Liver (tissue), 9 donors: Measurements from ENCODE around the gene GHR. TPM values are rescaled to one million over a fixed set of nuclear protein-coding genes. Genes with fewer than 3 reads are reported as not detected.

Source experiments
- DNase-seq: peaks from one replicate; pipeline ENCODE4 v3.0.0-alpha.2; 2017; ENCODE audit warnings: low spot score
- H3K27ac ChIP-seq, 2 donors: one replicate each; pipeline ENCODE4 v1.7.0; 2013; ENCODE audit warnings: inconsistent platforms in 2 of 2, low read length in 2 of 2, control low read depth in 1 of 2, low read depth in 1 of 2, mild to moderate bottlenecking in 1 of 2
- H3K27me3 ChIP-seq, 4 donors: one replicate each; pipeline versions ENCODE4 v1.6.1 to v1.7.0; 2013; ENCODE audit warnings: low read length in 3 of 4, inconsistent platforms in 1 of 4, mild to moderate bottlenecking in 1 of 4, moderate library complexity in 1 of 4; ENCODE audit not compliant: control insufficient read depth in 4 of 4, insufficient read depth in 4 of 4
- H3K36me3 ChIP-seq, 4 donors: one replicate each; pipeline versions ENCODE4 v1.6.1 to v1.7.0; 2013; ENCODE audit warnings: low read length in 3 of 4, mild to moderate bottlenecking in 3 of 4, low read depth in 1 of 4, moderate library complexity in 1 of 4; ENCODE audit not compliant: control insufficient read depth in 4 of 4, insufficient read depth in 3 of 4
- H3K4me1 ChIP-seq, 4 donors: one replicate each; pipeline versions ENCODE4 v1.6.1 to v1.7.0; 2013; ENCODE audit warnings: low read length in 3 of 4, mild to moderate bottlenecking in 3 of 4, moderate library complexity in 1 of 4; ENCODE audit not compliant: control insufficient read depth in 4 of 4, insufficient read depth in 4 of 4
- H3K4me3 ChIP-seq, 3 donors: one replicate each; pipeline versions ENCODE4 v1.6.1 to v1.7.0; 2013; ENCODE audit warnings: low read length in 3 of 3, control low read depth in 1 of 3, low read depth in 1 of 3, mild to moderate bottlenecking in 1 of 3
- H3K9ac ChIP-seq, 2 donors: one replicate each; pipeline ENCODE4 v1.7.0; 2013; ENCODE audit warnings: low read length in 2 of 2, mild to moderate bottlenecking in 2 of 2, moderate library complexity in 2 of 2, control low read depth in 1 of 2, low read depth in 1 of 2
- H3K9me3 ChIP-seq, 4 donors: one replicate each; pipeline versions ENCODE4 v1.6.1 to v1.7.0; 2013; ENCODE audit warnings: low read length in 3 of 4; ENCODE audit not compliant: control insufficient read depth in 4 of 4
- CTCF ChIP-seq: fragments of 150-350 bp; IDR thresholded peaks from 2 replicates; pipeline ENCODE4 v1.5.1; 2017; ENCODE audit warnings: improper control_type of control experiment, low read depth, low read length; ENCODE audit not compliant: missing input control
- EGR1 ChIP-seq, 2 donors: IDR thresholded peaks; 2 replicates each; pipeline ENCODE4 v1.6.1; 2016 to 2018; ENCODE audit warnings: antibody characterized with exemption in 2 of 2, low read depth in 2 of 2
- FOXA1 ChIP-seq: IDR thresholded peaks from 2 replicates; pipeline ENCODE4 v1.6.1; 2016; ENCODE audit warnings: antibody characterized with exemption
- FOXA2 ChIP-seq: IDR thresholded peaks from 2 replicates; pipeline ENCODE4 v1.6.1; 2016; ENCODE audit warnings: antibody characterized with exemption
- GABPA ChIP-seq, 2 donors: IDR thresholded peaks in 1 of 2; conservative IDR thresholded peaks in 1 of 2; 2 replicates each; pipeline ENCODE4 v1.6.1; 2016; ENCODE audit warnings: antibody characterized with exemption in 2 of 2, mild to moderate bottlenecking in 1 of 2, moderate library complexity in 1 of 2
- HNF4A ChIP-seq, 2 donors: conservative IDR thresholded peaks; 2 replicates each; pipeline ENCODE4 v1.6.1; 2016; ENCODE audit warnings: antibody characterized with exemption in 2 of 2, mild to moderate bottlenecking in 2 of 2
- HNF4G ChIP-seq: IDR thresholded peaks from 2 replicates; pipeline ENCODE4 v1.6.1; 2016; ENCODE audit warnings: antibody characterized with exemption
- JUND ChIP-seq, 2 donors: IDR thresholded peaks; 2 replicates each; pipeline ENCODE4 v1.6.1; 2016; ENCODE audit warnings: antibody characterized with exemption in 2 of 2
- MAX ChIP-seq: IDR thresholded peaks from 2 replicates; pipeline ENCODE4 v1.6.1; 2016; ENCODE audit warnings: antibody characterized with exemption
- NR2F2 ChIP-seq: IDR thresholded peaks from 2 replicates; pipeline ENCODE4 v1.6.1; 2016; ENCODE audit warnings: antibody characterized with exemption
- RAD21 ChIP-seq, 2 donors: IDR thresholded peaks; 2 replicates each; pipeline ENCODE4 v1.6.1; 2016; ENCODE audit warnings: antibody characterized with exemption in 2 of 2, mild to moderate bottlenecking in 2 of 2
- REST ChIP-seq: IDR thresholded peaks from 2 replicates; pipeline ENCODE4 v1.6.1; 2016; ENCODE audit warnings: antibody characterized with exemption, mild to moderate bottlenecking
- RXRA ChIP-seq, 2 donors: IDR thresholded peaks; 2 replicates each; pipeline ENCODE4 v1.6.1; 2017 to 2018; ENCODE audit warnings: antibody characterized with exemption in 2 of 2, mild to moderate bottlenecking in 1 of 2
- SP1 ChIP-seq: IDR thresholded peaks from 2 replicates; pipeline ENCODE4 v1.6.1; 2018; ENCODE audit warnings: antibody characterized with exemption, mild to moderate bottlenecking
- TAF1 ChIP-seq: conservative IDR thresholded peaks from 2 replicates; pipeline ENCODE4 v1.6.1; 2016; ENCODE audit warnings: antibody characterized with exemption, mild to moderate bottlenecking
- YY1 ChIP-seq: IDR thresholded peaks from 2 replicates; pipeline ENCODE4 v1.6.1; 2016; ENCODE audit warnings: antibody characterized with exemption, mild to moderate bottlenecking
- WGBS: extraction: QIAGEN DNeasy Blood & Tissue Kit; methylation state at CpG from one replicate; pipeline ENCODE4 v1.1.7; 2013; 5-methylcytosine and 5-hydroxymethylcytosine counted together
- polyA plus RNA-seq, 2 donors: library from polyadenylated mRNA; stranded (reverse) in 1 of 2; unstranded in 1 of 2; fragments of 200-250 nt in 1 of 2; fragments of >200 nt in 1 of 2; fragmentation: Nextera tagmentation in 1 of 2; extraction: Ambion mirVana in 1 of 2; gene quantifications; one replicate each; pipeline versions ENCODE4 v1.2.1 to v1.2.3, GENCODE V29; 2013 to 2015
- total RNA-seq, 2 donors: library from RNA; depleted of rRNA; stranded (reverse); fragments of >200 nt; gene quantifications; one replicate each; pipeline ENCODE4 v1.2.3, GENCODE V29; 2014
- TF ChIP-seq, protein P1 (sequence below): IDR thresholded peaks from 2 replicates; pipeline ENCODE4 v1.6.1; 2016; ENCODE audit warnings: antibody characterized with exemption
- TF ChIP-seq, protein P2 (sequence below): IDR thresholded peaks from 2 replicates; pipeline ENCODE4 v1.6.1; 2016; ENCODE audit warnings: antibody characterized with exemption
- donor health status: healthy.
- donor health status: healthy.
- donor health status: healthy.
- donor health status: healthy.
- donor health status: healthy.

Gene GHR
- total and polyA plus RNA-seq, 4 donors, result 6.6 to 104 (median 20.9) TPM

- no peak overlapping the region for H3K4me3 ChIP-seq
- H3K27ac ChIP-seq, result no peak overlapping the region
- TF ChIP-seq TAF1, result no peak
- no peak for TF ChIP-seq RXRA (IDR thresholded peaks at IDR 0.05)
- no peak for TF ChIP-seq NR2F2
- TF ChIP-seq CTCF, result no peak
- no peak for TF ChIP-seq HNF4G
- TF ChIP-seq FOXA1, result no peak
- no peak for TF ChIP-seq HNF4A (conservative IDR thresholded peaks at IDR 0.05)
- TF ChIP-seq, protein P1, sequence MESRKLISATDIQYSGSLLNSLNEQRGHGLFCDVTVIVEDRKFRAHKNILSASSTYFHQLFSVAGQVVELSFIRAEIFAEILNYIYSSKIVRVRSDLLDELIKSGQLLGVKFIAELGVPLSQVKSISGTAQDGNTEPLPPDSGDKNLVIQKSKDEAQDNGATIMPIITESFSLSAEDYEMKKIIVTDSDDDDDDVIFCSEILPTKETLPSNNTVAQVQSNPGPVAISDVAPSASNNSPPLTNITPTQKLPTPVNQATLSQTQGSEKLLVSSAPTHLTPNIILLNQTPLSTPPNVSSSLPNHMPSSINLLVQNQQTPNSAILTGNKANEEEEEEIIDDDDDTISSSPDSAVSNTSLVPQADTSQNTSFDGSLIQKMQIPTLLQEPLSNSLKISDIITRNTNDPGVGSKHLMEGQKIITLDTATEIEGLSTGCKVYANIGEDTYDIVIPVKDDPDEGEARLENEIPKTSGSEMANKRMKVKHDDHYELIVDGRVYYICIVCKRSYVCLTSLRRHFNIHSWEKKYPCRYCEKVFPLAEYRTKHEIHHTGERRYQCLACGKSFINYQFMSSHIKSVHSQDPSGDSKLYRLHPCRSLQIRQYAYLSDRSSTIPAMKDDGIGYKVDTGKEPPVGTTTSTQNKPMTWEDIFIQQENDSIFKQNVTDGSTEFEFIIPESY, result no peak
- no peak for TF ChIP-seq MAX
- TF ChIP-seq SP1, result no peak
- no peak for TF ChIP-seq GABPA (IDR thresholded peaks at IDR 0.05 in 1 of 2, conservative IDR thresholded peaks at IDR 0.05 in 1 of 2)
- no peak for TF ChIP-seq EGR1 (IDR thresholded peaks at IDR 0.05; ENCODE audit: low read depth in 2 of 2)
- TF ChIP-seq FOXA2, result no peak
- no peak for TF ChIP-seq RAD21 (IDR thresholded peaks at IDR 0.05)
- no peak for TF ChIP-seq REST
- TF ChIP-seq, protein P2, sequence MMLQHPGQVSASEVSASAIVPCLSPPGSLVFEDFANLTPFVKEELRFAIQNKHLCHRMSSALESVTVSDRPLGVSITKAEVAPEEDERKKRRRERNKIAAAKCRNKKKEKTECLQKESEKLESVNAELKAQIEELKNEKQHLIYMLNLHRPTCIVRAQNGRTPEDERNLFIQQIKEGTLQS, result no peak
- no peak for TF ChIP-seq JUND (IDR thresholded peaks at IDR 0.05)
- TF ChIP-seq YY1, result no peak
- H3K9me3 ChIP-seq, result peaks cover 0 to 3% (median under 1%) of the 10 kb centered on the region in 4 donors
- H3K36me3 ChIP-seq, result peaks cover 0 to 7% (median 0%) of the 10 kb centered on the region in 4 donors
- H3K4me1 ChIP-seq, result no peaks in the 10 kb centered on the region
- DNase-seq, result no peak
- H3K9ac ChIP-seq, result no peak overlapping the region
- 95% methylated on average over 4 of the region's 4 CpGs for WGBS
- no peaks in the 10 kb centered on the region for H3K27me3 ChIP-seq
These were observed 249.7 kb downstream of the GHR start for GRCh38 chr5:42672925-42673324.
